Karpas-422 (cell line): Measurements from ENCODE around the gene HIF1A. TPM values are rescaled to one million over a fixed set of nuclear protein-coding genes. Genes with fewer than 3 reads are reported as not detected.
A peak's percentile ranks its signal among the peaks of the same experiment; 100 is the strongest.
"Not testable (repeated sequence)": the region's sequence is repeated elsewhere in the genome, so short reads cannot be mapped to it uniquely, and the experiment has no call there.

Experiments used
- DNase-seq: peaks from one replicate; pipeline ENCODE4 v3.0.0-alpha.2; 2015
- H2AFZ ChIP-seq: fragments of 200-600 bp; sonication (generic); 2 replicates; pipeline ENCODE4 v1.6.1; 2014; ENCODE audit warnings: antibody characterized with exemption, low read length, mixed read lengths
- H3K27ac ChIP-seq: fragments of 200-600 bp; sonication (generic); 2 replicates; pipeline ENCODE4 v1.5.1; 2014; ENCODE audit warnings: mild to moderate bottlenecking, low read length, moderate library complexity
- H3K27me3 ChIP-seq: fragments of 200-600 bp; sonication (generic); 2 replicates; pipeline ENCODE4 v1.6.1; 2014; ENCODE audit warnings: low read length, mixed read lengths
- H3K36me3 ChIP-seq: fragments of 200-600 bp; sonication (generic); 2 replicates; pipeline ENCODE4 v1.6.1; 2014; ENCODE audit warnings: low read length, mixed read lengths; ENCODE audit not compliant: insufficient read depth
- H3K4me1 ChIP-seq: fragments of 200-600 bp; sonication (generic); 2 replicates; pipeline ENCODE4 v1.6.1; 2014; ENCODE audit warnings: mild to moderate bottlenecking, low read length, mixed read lengths
- H3K4me2 ChIP-seq: fragments of 200-600 bp; sonication (generic); 2 replicates; pipeline ENCODE4 v1.6.1; 2014; ENCODE audit warnings: low read length, low read depth, mild to moderate bottlenecking; ENCODE audit not compliant: poor library complexity, severe bottlenecking
- H3K4me3 ChIP-seq: fragments of 200-600 bp; sonication (generic); 2 replicates; pipeline ENCODE4 v1.5.1; 2014; ENCODE audit warnings: mild to moderate bottlenecking, antibody characterized with exemption, low read length, mixed read lengths
- H3K79me2 ChIP-seq: fragments of 200-600 bp; sonication (generic); 2 replicates; pipeline ENCODE4 v1.6.1; 2014; ENCODE audit warnings: mild to moderate bottlenecking, low read length, mixed read lengths
- H3K9ac ChIP-seq: fragments of 200-600 bp; sonication (generic); 2 replicates; pipeline ENCODE4 v1.6.0; 2014; ENCODE audit warnings: low read length
- H3K9me2 ChIP-seq: fragments of 200-600 bp; sonication (generic), shearing (Covaris generic); replicated peaks from 2 replicates; pipeline ENCODE4 v1.6.0; 2014; ENCODE audit warnings: mild to moderate bottlenecking, low read length, moderate library complexity; ENCODE audit not compliant: insufficient read depth
- H3K9me3 ChIP-seq: fragments of 300-700, 200-600 bp; sonication (generic); 2 replicates; pipeline ENCODE4 v1.6.1; 2014; ENCODE audit warnings: low read length, mixed read lengths
- H4K20me1 ChIP-seq: fragments of 200-600 bp; sonication (generic); 2 replicates; pipeline ENCODE4 v1.6.1; 2014; ENCODE audit warnings: mild to moderate bottlenecking, antibody characterized with exemption, low read length, low read depth; ENCODE audit not compliant: insufficient read depth
- total RNA-seq: library from RNA; depleted of rRNA; stranded (reverse); fragments of >200 nt; shearing (Covaris generic); gene quantifications from 2 replicates; pipeline ENCODE4 v1.2.3, GENCODE V29; 2014; ENCODE audit warnings: low replicate concordance

HIF1A gene
- total RNA-seq, 1 experiment from 2014 or later, result 233 TPM

DNA sequence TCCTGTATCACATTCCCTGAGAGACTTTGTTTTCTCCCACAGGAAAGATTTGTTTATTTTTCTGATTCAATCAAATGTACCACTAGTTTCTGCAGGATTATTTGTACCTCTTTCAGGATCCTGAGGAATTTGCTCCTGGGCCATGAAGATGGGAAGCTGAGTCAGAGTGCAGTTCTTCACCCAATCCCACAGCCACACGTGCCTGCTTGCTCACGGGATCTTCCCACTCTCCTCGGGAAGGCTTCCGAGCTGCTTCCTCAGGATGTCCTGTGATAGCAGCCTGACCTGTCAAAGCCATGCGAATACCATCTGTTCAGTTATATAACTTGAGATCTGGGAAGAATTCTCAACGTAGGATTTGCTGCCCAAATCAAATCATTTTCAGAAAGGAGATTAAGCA is 41.8 kb upstream of the HIF1A start:
- peak overlapping the region; percentile 31 for H3K4me2 ChIP-seq

DNA sequence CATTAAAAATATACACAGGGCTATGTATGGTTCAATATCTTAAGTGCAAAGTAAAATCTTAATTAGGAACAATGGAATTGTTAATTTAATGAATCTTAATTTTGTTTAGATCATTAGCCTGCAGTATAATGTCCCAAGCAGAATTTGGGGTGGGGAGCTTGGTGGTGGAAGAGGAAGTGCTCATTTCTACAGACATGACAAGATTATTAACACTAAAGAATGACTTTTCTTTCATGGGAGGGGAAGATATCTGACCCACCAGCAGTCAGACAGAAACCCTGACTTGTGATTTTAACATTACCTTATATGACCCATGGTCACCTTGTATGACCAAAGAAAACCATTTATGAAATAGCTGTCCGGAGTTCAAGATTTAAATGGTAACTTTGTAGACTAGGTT is 41.3 kb upstream of the HIF1A start:
- Histone ChIP-seq H3K4me1 (peaks cover 39% of the 10 kb centered on the region), H3K9me2 (no peaks in the 10 kb centered on the region), H3K79me2 (no peaks in the 10 kb centered on the region), H3K4me2 (peak overlapping the region; percentile 31), H4K20me1 (no peaks in the 10 kb centered on the region), H3K27ac (peak overlapping the region; percentile 17; the same call in 1 of the 2 replicates), H2AFZ (peak overlapping the region; percentile 63), H3K9ac (peak overlapping the region; percentile 3; the same call in 1 of the 2 replicates), H3K4me3 (no peak overlapping the region), H3K27me3 (no peaks in the 10 kb centered on the region), H3K36me3 (no peaks in the 10 kb centered on the region), H3K9me3 (no peaks in the 10 kb centered on the region)
- peak; percentile 66 for DNase-seq

More for the DNA sequence above, 41.8 kb upstream of the HIF1A start:
- H4K20me1 ChIP-seq, result no peaks in the 10 kb centered on the region
- no peak overlapping the region for H3K4me3 ChIP-seq
- H3K79me2 ChIP-seq, result no peaks in the 10 kb centered on the region
- no peak overlapping the region for H3K9ac ChIP-seq
- H3K9me3 ChIP-seq, result no peaks in the 10 kb centered on the region
- H3K4me1 ChIP-seq, result peaks cover 39% of the 10 kb centered on the region
- 0 out of 2 replicates have a peak overlapping the region, but pooled peaks have one; percentile 35 for H3K27ac ChIP-seq
- H2AFZ ChIP-seq, result 0 out of 2 replicates have a peak overlapping the region, but pooled peaks have one; percentile 63
- DNase-seq, result no peak
- no peaks in the 10 kb centered on the region for H3K9me2 ChIP-seq
- H3K36me3 ChIP-seq, result no peaks in the 10 kb centered on the region
- H3K27me3 ChIP-seq, result no peaks in the 10 kb centered on the region

DNA sequence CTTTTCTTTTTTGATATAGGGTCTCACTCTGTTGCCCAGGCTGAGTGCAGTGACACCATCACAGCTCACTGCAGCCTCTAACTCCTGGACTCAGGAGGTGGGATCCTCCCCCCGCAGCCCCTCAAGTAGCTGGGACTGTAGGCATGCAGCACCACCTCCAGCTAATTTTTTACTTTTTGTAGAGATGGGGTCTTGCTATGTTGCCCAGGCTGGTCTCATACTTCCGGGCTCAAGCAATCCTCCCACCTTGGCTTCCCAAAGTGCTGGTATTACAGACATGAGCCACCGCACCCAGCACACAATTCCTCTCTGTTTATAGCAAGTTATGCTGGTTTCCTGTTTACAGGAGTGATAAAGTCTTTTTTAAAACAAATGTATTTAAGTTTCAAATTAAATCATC is 39.5 kb upstream of the HIF1A start:
- no peaks in the 10 kb centered on the region for H3K9me3 ChIP-seq
- H3K79me2 ChIP-seq, result no peaks in the 10 kb centered on the region
- no peaks in the 10 kb centered on the region for H3K27me3 ChIP-seq
- no peaks in the 10 kb centered on the region for H4K20me1 ChIP-seq
- peaks cover 52% of the 10 kb centered on the region for H3K4me1 ChIP-seq
- H3K27ac ChIP-seq, result no peak overlapping the region
- no peaks in the 10 kb centered on the region for H3K9me2 ChIP-seq
- no peaks in the 10 kb centered on the region for H3K36me3 ChIP-seq
- no peak overlapping the region for H2AFZ ChIP-seq
- no peak overlapping the region for H3K4me2 ChIP-seq
- H3K4me3 ChIP-seq, result no peak overlapping the region
- H3K9ac ChIP-seq, result no peak overlapping the region
- no peak for DNase-seq

DNA sequence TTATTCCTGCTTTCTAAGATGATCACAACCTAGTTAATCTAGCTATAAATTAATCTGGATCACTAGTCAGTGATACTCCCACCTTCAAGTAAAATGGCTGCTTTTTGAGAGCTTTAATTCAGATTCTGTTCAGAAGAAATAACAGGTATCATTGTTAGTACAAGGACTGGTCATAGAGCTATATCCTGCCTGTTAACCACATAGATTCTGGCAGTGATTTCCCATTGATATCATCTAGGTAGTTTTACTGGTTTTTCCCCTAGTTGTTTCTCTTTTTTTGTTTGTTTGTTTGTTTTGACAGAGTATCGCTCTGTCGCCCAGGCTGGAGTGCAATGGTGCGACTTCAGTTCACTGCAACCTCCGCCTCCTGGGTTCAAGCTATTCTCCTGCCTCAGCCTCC is 39.0 kb upstream of the HIF1A start:
- Histone ChIP-seq H2AFZ (no peak overlapping the region), H3K4me1 (peaks cover 53% of the 10 kb centered on the region), H3K27ac (no peak overlapping the region), H3K79me2 (no peaks in the 10 kb centered on the region), H3K4me3 (no peak overlapping the region), H3K27me3 (no peaks in the 10 kb centered on the region), H3K9me3 (no peaks in the 10 kb centered on the region), H3K9ac (no peak overlapping the region), H3K4me2 (no peak overlapping the region), H4K20me1 (no peaks in the 10 kb centered on the region), H3K36me3 (no peaks in the 10 kb centered on the region), H3K9me2 (no peaks in the 10 kb centered on the region)
- DNase-seq, result no peak

DNA sequence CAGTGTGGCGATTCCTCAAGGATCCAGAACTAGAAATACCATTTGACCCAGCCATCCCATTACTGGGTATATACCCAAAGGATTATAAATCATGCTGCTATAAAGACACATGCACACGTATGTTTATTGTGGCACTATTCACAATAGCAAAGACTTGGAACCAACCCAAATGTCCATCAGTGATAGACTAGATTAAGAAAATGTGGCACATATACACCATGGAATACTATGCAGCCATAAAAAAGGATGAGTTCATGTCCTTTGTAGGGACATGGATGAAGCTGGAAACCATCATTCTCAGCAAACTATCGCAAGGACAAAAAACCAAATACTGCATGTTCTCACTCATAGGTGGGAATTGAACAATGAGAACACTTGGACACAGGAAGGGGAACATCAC is 37.2 kb upstream of the HIF1A start:
- H3K9me2 ChIP-seq, H3K27ac ChIP-seq, H3K36me3 ChIP-seq, H4K20me1 ChIP-seq, DNase-seq, H3K79me2 ChIP-seq, H3K4me2 ChIP-seq, H3K9ac ChIP-seq, H3K4me3 ChIP-seq, H2AFZ ChIP-seq, H3K27me3 ChIP-seq, H3K9me3 ChIP-seq: not testable (repeated sequence)
- peaks cover 53% of the 10 kb centered on the region for H3K4me1 ChIP-seq

DNA sequence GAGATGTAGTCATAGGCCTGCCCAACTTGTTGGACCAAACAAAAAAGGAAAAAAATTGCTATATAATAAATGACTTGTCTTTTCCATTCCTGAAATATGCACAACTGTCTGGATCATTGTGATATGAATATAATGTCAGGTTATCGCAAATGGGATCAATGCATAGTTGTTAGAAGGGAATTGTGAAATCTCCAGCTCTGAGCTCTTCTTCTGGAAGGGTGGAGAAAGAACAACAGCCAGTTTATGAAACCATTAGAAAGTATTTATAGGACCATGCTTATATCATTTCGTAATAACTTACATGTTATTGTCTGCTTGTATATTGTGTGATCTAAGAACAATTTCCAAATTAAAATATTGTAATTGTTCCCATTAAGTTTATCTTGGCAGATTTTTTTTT is 35.7 kb upstream of the HIF1A start:
- Histone ChIP-seq H3K4me3 (no peak overlapping the region), H2AFZ (peak overlapping the region; percentile 25), H3K4me1 (peaks cover 53% of the 10 kb centered on the region), H3K4me2 (no peak overlapping the region), H4K20me1 (no peaks in the 10 kb centered on the region), H3K27ac (peak overlapping the region; percentile 96), H3K9ac (no peak overlapping the region), H3K36me3 (no peaks in the 10 kb centered on the region), H3K27me3 (no peaks in the 10 kb centered on the region), H3K79me2 (no peaks in the 10 kb centered on the region), H3K9me3 (no peaks in the 10 kb centered on the region), H3K9me2 (no peaks in the 10 kb centered on the region)
- no peak for DNase-seq

DNA sequence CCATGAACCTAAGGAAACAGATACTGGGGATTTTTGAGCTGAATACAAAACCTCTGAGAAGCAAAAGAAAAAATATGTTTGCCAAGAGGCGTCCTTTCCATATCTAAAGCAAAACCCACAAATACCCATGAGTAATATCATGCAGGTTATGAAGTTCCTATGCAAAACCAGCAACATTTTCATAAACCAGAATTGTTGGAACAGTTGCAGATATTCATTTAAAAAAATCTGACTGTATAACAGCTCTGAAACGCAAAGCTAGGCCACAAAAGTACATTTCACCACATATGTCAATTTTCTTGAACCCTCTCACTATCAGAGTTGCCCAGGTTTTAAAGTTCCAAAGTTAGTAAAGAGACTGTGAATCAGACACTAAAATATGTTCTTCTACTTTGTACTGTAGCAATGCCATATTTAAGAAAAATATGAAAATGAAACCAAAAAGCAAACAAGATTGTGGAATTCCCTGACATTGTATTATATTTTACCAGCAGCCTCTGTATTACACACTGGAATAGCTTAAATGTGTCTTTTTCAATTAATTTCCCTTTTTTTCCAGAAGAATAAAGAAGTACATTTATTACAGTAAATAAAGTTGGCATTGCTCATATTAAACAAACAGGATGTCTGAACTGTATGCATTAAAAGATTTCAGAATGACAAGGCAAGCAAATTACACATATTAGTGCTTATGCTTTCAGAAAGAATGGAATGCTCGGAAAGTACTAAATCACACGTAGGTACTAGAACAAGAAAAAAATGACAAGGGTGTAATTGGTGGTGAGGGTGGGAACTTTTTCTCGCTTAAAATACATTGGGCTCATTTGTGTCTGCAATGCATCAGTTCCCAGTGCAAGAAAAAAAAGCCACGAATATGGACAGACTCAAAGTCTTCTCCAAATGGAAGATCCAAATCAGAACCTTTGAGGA is 33.6 kb upstream of the HIF1A start:
- no peaks in the 10 kb centered on the region for H3K27me3 ChIP-seq
- no peaks in the 10 kb centered on the region for H4K20me1 ChIP-seq
- H3K9me2 ChIP-seq, result no peaks in the 10 kb centered on the region
- DNase-seq, result peak; percentile 90
- peak overlapping the region; percentile 96 for H3K27ac ChIP-seq
- peak overlapping the region; percentile 75 for H3K4me2 ChIP-seq
- H3K36me3 ChIP-seq, result no peaks in the 10 kb centered on the region
- no peaks in the 10 kb centered on the region for H3K79me2 ChIP-seq
- peaks cover 54% of the 10 kb centered on the region for H3K4me1 ChIP-seq
- no peaks in the 10 kb centered on the region for H3K9me3 ChIP-seq
- H2AFZ ChIP-seq, result peak overlapping the region; percentile 5; the same call in 1 of the 2 replicates
- H3K9ac ChIP-seq, result peak overlapping the region; percentile 65
- H3K4me3 ChIP-seq, result peak overlapping the region; percentile 37

DNA sequence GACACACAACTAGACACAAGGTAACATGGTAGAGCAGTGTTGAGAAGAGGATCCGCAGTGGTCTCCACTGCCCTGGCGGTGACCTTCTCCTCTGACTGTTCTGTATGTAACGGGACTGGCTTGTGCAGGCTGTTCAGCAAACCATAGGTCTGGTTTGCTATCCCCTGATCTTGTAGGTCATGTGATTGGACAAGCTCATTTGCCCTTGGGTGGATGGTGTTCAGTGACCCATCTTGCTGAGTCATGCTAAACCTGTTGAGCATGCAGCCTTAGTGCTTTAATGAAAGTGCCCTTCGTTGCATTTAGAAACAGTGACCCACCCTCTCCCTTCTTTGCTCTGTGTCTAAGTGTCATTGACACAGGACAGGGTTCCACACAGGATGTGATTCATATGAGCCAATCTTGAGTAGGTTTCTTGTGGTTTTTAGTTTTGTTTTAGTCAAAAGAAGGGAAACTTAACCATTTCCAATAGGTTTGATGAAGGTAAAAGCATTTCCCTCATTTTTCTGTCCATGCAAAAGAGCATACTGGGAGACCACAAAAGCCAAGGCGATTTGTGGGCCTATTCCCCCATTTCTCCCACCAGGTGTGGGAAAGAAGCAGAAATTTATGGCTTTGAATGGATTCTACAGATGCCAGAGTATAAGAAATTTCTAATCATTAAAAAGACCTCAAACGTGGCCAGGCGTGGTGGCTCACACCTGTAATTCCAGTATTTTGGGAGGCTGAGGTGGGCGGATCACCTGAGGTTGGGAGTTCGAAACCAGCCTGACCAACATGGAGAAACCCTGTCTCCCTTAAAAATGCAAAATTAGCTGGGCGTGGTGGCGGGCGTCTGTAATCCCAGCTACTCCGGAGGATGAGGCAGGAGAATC is 32.6 kb upstream of the HIF1A start:
- DNase-seq, result peak; percentile 99
- Histone ChIP-seq H3K9me2 (no peaks in the 10 kb centered on the region), H3K4me2 (peak overlapping the region; percentile 75), H4K20me1 (no peaks in the 10 kb centered on the region), H3K79me2 (no peaks in the 10 kb centered on the region), H3K36me3 (no peaks in the 10 kb centered on the region), H3K4me1 (peaks cover 60% of the 10 kb centered on the region), H3K27me3 (no peaks in the 10 kb centered on the region), H3K9me3 (no peaks in the 10 kb centered on the region), H2AFZ (0 out of 2 replicates have a peak overlapping the region, but pooled peaks have one; percentile 4), H3K27ac (peak overlapping the region; percentile 96), H3K9ac (peak overlapping the region; percentile 65), H3K4me3 (peak overlapping the region; percentile 37)
